ENCODE data around the gene CORO1C.

The CORO1C gene

GRCh38 chr12:108696111-108696995, 35.0 kb downstream of the CORO1C start:
- DNase-seq: no peak

DNA sequence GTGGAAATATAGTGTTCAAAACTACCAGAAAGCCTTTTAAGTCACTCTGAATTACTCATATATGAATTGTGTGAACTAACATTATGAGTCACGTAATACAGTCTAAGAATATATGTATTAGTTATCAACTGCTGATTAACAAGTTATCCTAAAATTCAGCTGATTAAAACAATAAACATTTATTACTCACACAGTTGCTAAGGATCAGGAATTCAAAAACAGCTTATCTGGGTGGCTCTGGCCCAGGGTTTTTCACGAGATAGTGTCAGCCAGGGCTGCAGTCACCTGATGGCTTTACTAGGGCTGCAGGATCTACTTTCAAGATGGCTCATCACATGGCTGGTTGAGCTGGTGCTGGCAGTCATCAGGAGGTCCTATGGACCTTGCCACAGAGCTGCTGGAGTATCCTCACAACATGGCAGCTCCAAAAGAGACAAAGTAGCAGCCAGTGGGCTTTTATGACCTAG, 36.5 kb downstream of the CORO1C start:
- no peak for DNase-seq

- no peak for DNase-seq
These were observed 37.6 kb downstream of the CORO1C start for GRCh38 chr12:108693751-108694150.

DNA sequence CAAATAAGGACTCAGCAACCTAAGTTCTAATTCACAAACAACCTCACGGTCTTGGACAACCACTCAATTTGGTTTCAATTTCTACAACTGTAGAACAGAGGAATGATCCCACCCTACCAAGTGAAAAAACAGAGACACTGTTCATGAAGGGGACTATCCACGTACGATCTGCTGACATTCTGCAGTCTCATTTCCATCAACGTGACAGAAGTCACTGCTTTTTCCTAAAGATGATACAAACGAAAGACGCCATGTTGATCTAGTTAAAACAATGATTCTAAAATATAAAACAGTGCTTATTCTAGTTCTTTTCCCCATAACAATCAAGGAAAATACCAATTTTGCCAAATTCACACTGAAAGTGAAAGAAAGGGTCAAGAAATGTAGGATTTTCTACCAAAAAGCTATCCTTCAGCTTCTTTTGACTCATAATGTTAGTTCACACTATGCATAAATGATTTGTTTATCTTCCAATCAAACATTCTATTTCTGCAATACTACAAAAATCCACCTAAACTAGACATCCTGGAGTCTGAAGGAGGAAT, 38.1 kb downstream of the CORO1C start:
- no peak for DNase-seq

DNA sequence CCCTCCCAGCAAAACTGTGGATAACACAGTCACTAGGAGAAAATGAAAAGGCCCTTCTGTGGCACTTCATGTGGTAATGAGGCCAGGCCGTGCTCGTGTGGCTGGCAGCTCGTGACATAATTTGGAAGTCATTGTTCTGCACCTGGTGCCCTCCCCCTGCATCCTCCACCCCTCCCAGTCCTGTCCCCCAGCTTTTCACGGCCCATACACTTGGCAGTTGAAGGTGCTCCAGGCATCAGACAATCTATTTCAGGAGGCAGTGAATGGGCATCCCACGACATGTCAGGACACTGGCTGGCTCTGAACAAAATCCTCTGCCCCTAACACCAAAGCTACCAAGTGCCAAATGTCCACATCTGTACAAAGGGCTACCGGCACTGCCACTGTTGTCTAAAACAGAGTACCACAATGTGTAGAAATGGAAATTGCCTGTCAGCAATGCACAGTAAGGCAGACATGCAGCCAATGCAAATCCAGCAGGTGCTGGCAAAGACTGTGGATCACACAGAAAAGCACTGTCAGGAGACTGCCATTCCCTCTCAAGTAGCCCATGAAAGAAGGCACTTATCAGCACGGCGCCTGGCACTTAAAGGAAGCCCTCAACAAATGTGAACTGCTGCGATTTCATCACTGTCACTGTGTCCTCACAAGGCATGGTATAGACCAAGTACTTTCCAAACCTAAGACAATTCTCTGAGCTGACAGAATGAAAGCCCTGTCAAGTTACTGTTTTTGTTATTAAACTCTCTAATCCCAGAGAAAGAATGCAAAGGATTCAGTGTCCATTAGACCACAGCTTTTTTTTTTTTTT, 39.1 kb downstream of the CORO1C start:
- peak; percentile 65 for DNase-seq

- DNase-seq: peak; percentile 90
These were observed 39.9 kb downstream of the CORO1C start for GRCh38 chr12:108691175-108691997.

DNA sequence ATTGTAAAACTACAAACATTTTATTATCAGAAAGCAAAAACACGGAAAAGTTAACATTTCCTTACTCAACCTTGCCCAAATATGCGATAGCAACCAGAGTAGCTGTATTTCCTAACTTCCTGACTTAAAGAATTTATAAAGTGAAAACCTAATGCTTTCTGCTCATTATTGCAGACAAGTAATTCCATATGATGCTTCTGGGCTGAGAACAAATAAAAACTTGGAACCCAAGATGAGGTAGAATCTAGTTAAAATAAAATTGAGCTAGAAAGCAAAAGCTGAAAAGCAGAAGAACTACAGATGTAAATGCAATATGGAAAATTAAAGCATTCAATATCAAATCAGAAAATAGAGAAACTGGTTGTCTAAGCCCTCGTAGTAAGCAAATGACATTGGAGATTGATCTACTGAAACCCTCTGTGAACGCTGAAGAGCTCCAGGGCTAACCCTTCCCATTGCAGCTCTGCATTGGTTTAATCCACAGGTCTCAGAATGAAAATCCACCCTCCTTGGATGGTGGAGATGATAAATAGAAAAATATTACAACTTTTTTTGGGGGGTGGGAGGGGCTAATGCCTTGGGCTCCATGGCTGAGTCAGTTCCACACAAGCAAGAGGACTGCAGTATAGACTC, 40.7 kb downstream of the CORO1C start:
- no peak for DNase-seq

GRCh38 chr12:108690191-108690518, 41.2 kb downstream of the CORO1C start:
- DNase-seq: no peak

GRCh38 chr12:108689314-108690190, 41.8 kb downstream of the CORO1C start:
- no peak for DNase-seq

- DNase-seq: no peak
These were observed 44.5 kb downstream of the CORO1C start for GRCh38 chr12:108686780-108687179.

- no peak for DNase-seq
These were observed 45.7 kb downstream of the CORO1C start for GRCh38 chr12:108685469-108686260.

DNA sequence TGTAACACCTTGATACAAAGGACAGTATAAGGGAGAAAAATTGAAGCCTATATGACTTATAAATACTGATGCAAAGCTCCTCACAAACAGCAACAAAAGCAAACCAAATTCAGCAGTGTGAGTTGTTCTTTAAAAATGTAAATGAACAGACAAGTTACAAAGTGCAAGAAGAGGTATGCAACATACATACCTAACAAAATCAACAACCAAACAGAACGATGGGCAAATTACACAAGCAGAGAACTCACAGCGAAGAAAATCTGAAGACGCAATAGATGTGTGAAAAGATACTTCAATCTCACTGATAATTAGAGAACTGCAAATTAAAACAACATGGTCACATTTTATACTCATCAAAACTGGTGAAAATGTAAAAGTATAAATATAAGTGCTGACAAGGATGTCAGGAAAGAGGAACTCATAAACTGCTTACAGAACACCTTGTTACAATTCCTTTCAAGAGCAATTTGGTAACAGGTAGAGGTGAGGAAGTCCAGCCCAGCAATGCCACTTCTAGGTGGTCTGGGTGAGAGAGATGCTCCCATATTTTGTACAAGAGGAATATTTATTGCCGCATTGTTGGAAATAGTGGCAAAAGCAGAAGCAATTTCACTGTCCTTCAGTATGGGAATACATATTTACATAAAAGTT, 47.3 kb downstream of the CORO1C start:
- DNase-seq: no peak

- DNase-seq: no peak
These were observed 50.0 kb downstream of the CORO1C start for GRCh38 chr12:108681317-108681716.

DNA sequence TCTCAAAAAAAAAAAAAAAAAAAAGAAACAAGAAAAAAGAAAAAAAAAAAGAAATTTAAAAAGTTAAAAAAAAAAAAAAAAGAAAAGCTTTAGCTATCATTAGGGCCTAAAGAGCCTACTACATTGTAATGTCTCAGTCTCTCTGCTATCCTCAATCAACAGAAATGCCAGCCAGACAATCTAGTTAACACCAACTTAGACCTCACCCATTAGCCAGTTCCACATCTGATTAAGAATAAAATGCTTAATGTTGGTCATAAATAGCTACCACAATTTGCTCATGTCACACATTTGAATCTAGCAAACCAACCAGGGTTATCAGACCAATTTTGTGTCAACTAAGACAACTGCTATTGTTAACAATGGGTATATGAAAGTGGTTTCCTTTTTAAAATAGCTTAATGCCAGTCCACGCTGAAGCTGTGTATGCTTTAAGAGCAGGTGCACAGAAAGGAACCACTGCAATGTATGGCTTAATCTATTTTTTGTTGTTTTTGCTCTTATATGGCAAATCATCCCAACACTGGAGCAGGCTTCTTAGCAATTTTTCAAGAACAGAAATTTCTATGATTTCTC, 52.1 kb downstream of the CORO1C start:
- no peak for DNase-seq

DNA sequence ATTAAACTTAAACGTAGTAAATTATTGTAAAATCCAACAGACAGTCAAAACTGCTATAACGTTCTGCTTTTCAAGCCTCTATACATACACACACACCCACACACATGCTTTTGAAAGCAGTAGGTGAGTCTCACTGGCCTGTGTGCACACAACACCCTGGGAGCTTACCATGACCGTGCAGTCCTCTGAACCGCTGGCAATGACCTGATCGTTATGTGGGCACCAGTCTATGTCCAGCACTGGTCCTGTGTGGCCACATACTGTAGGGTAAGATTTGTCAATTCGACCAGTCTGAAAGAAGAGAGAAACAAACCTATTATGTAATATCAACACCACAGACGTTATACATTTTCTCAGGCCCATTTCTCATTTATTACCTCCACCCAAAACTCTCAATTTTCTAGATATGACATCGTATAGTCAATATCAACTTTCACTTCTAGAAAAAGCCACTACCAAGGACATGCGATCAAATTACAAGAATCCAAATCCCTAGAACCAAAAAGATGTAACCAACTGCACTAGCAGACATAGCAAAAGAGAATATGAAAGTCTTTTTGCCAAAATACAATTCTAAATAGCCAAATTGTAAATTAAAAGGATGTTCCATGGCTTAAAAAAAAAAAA, 53.1 kb downstream of the CORO1C start:
- DNase-seq: no peak

GRCh38 chr12:108677381-108677780, 53.9 kb downstream of the CORO1C start:
- no peak for DNase-seq

- no peak for DNase-seq
These were observed 54.6 kb downstream of the CORO1C start for GRCh38 chr12:108676707-108677106.

GRCh38 chr12:108675792-108676191, 55.5 kb downstream of the CORO1C start:
- no peak for DNase-seq

DNA sequence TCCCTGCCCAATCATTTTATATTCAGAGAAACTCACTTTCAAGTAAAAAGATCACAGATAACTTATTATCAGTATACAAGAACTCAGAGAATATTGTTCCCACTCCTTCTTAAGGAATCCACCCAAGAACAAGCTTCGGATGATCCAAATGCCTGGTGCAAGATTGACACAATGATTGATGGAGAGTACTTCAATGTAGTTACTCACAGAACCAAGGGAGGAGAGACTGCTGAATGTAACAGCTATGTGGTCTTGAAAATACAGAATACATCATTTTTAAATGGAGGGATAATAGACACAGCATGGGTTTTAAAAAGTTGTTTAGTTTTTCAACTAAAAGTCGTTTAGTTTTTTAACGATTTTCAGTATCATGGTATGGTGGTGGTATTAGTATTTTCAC, 59.3 kb downstream of the CORO1C start:
- no peak for DNase-seq

Measured in retina (tissue), 1 donor.